Vagina (tissue), 2 donors: ENCODE measurements around the gene XYLB.

Experiments used
- POLR2A ChIP-seq, 2 donors: fragments of 450-650 bp; IDR thresholded peaks; one replicate each; pipeline ENCODE4 v1.6.1; 2017; ENCODE audit warnings: antibody characterized with exemption in 2 of 2, mild to moderate bottlenecking in 2 of 2, moderate library complexity in 2 of 2
- TF ChIP-seq, protein P1 (sequence below), 3 experiments: fragments of 450-650 bp in 2 of 3; fragments of 200-600 bp in 1 of 3; sonication (generic) in 1 of 3; IDR thresholded peaks; one replicate each; pipeline ENCODE4 v1.5.1; 2017 to 2019; ENCODE audit warnings: antibody characterized with exemption in 3 of 3, mild to moderate bottlenecking in 2 of 3, moderate library complexity in 2 of 3

DNA sequence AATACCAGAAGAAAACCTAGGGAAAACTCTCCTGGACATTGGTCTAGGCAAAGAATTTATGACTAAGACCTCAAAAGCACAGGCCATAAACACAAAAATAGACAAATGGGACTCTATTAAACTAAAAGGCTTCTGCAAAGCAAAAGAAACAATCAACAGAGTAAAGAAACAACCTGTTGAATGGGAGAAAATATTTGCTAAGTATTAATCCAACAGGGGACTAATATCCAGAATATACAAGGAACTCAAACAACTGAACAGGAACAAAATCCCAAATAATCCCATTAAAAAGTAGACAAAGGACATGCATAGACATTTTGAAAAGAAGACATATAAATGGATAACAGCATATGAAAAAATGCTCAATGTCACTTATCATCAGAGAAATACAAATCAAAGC, 100.2 kb downstream of the XYLB start:
- TF ChIP-seq, protein P1, sequence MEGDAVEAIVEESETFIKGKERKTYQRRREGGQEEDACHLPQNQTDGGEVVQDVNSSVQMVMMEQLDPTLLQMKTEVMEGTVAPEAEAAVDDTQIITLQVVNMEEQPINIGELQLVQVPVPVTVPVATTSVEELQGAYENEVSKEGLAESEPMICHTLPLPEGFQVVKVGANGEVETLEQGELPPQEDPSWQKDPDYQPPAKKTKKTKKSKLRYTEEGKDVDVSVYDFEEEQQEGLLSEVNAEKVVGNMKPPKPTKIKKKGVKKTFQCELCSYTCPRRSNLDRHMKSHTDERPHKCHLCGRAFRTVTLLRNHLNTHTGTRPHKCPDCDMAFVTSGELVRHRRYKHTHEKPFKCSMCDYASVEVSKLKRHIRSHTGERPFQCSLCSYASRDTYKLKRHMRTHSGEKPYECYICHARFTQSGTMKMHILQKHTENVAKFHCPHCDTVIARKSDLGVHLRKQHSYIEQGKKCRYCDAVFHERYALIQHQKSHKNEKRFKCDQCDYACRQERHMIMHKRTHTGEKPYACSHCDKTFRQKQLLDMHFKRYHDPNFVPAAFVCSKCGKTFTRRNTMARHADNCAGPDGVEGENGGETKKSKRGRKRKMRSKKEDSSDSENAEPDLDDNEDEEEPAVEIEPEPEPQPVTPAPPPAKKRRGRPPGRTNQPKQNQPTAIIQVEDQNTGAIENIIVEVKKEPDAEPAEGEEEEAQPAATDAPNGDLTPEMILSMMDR (IDR thresholded peaks at IDR 0.05) = no peak
- TF ChIP-seq POLR2A (IDR thresholded peaks at IDR 0.05) = no peak
